ENCODE data around the gene IL1RAPL1.

IL1RAPL1 gene

GRCh38 chrX:28626515-28626914, 39.3 kb downstream of the IL1RAPL1 start:
- Histone ChIP-seq H3K4me3 (ENCODE audit: low read depth, low read length) (no peak overlapping the region), H3K9ac (ENCODE audit: low read depth, low read length) (no peak overlapping the region), H3K4me1 (ENCODE audit: control insufficient read depth, insufficient read depth, low read length) (peaks cover 25% of the 10 kb centered on the region), H3K36me3 (ENCODE audit: control insufficient read depth, insufficient read depth, low read length) (no peaks in the 10 kb centered on the region), H3K27ac (ENCODE audit: low read depth, low read length) (no peak overlapping the region), H3K27me3 (ENCODE audit: control insufficient read depth, insufficient read depth, low read length) (peaks cover 83% of the 10 kb centered on the region), H3K9me3 (ENCODE audit: control insufficient read depth, insufficient read depth, low read length) (no peaks in the 10 kb centered on the region)

GRCh38 chrX:28628120-28628519, 40.9 kb downstream of the IL1RAPL1 start:
- H3K9me3 ChIP-seq (ENCODE audit: control insufficient read depth, insufficient read depth, low read length), result no peaks in the 10 kb centered on the region
- H3K27ac ChIP-seq (ENCODE audit: low read depth, low read length), result no peak overlapping the region
- H3K9ac ChIP-seq (ENCODE audit: low read depth, low read length), result no peak overlapping the region
- peaks cover 67% of the 10 kb centered on the region for H3K27me3 ChIP-seq (ENCODE audit: control insufficient read depth, insufficient read depth, low read length)
- H3K36me3 ChIP-seq (ENCODE audit: control insufficient read depth, insufficient read depth, low read length), result no peaks in the 10 kb centered on the region
- peaks cover 25% of the 10 kb centered on the region for H3K4me1 ChIP-seq (ENCODE audit: control insufficient read depth, insufficient read depth, low read length)
- no peak overlapping the region for H3K4me3 ChIP-seq (ENCODE audit: low read depth, low read length)

- Histone ChIP-seq H3K9ac (ENCODE audit: low read depth, low read length) (no peak overlapping the region), H3K9me3 (ENCODE audit: control insufficient read depth, insufficient read depth, low read length) (no peaks in the 10 kb centered on the region), H3K4me1 (ENCODE audit: control insufficient read depth, insufficient read depth, low read length) (peaks cover 44% of the 10 kb centered on the region), H3K27ac (ENCODE audit: low read depth, low read length) (no peak overlapping the region), H3K4me3 (ENCODE audit: low read depth, low read length) (no peak overlapping the region), H3K27me3 (ENCODE audit: control insufficient read depth, insufficient read depth, low read length) (peaks cover 4% of the 10 kb centered on the region; the same call in 1 of the 2 replicates), H3K36me3 (ENCODE audit: control insufficient read depth, insufficient read depth, low read length) (no peaks in the 10 kb centered on the region)
Observed at GRCh38 chrX:28638775-28639174, 51.5 kb downstream of the IL1RAPL1 start.

- Histone ChIP-seq H3K27me3 (ENCODE audit: control insufficient read depth, insufficient read depth, low read length) (peaks cover 4% of the 10 kb centered on the region; the same call in 1 of the 2 replicates), H3K9me3 (ENCODE audit: control insufficient read depth, insufficient read depth, low read length) (no peaks in the 10 kb centered on the region), H3K9ac (ENCODE audit: low read depth, low read length) (peak overlapping the region; percentile 26; the same call in 1 of the 2 replicates), H3K27ac (ENCODE audit: low read depth, low read length) (peak overlapping the region; percentile 16), H3K4me3 (ENCODE audit: low read depth, low read length) (no peak overlapping the region), H3K36me3 (ENCODE audit: control insufficient read depth, insufficient read depth, low read length) (no peaks in the 10 kb centered on the region), H3K4me1 (ENCODE audit: control insufficient read depth, insufficient read depth, low read length) (peaks cover 49% of the 10 kb centered on the region)
Observed at GRCh38 chrX:28639451-28639850, 52.2 kb downstream of the IL1RAPL1 start.

- H3K36me3 ChIP-seq (ENCODE audit: control insufficient read depth, insufficient read depth, low read length), result no peaks in the 10 kb centered on the region
- no peak overlapping the region for H3K27ac ChIP-seq (ENCODE audit: low read depth, low read length)
- no peak overlapping the region for H3K9ac ChIP-seq (ENCODE audit: low read depth, low read length)
- H3K9me3 ChIP-seq (ENCODE audit: control insufficient read depth, insufficient read depth, low read length), result no peaks in the 10 kb centered on the region
- peaks cover 3% of the 10 kb centered on the region; the same call in 1 of the 2 replicates for H3K27me3 ChIP-seq (ENCODE audit: control insufficient read depth, insufficient read depth, low read length)
- H3K4me3 ChIP-seq (ENCODE audit: low read depth, low read length), result no peak overlapping the region
- peaks cover 6% of the 10 kb centered on the region for H3K4me1 ChIP-seq (ENCODE audit: control insufficient read depth, insufficient read depth, low read length)
Observed at GRCh38 chrX:28649541-28649940, 62.3 kb downstream of the IL1RAPL1 start.

- no peaks in the 10 kb centered on the region for H3K9me3 ChIP-seq (ENCODE audit: control insufficient read depth, insufficient read depth, low read length)
- H3K4me3 ChIP-seq (ENCODE audit: low read depth, low read length), result no peak overlapping the region
- peaks cover 3% of the 10 kb centered on the region; the same call in 1 of the 2 replicates for H3K27me3 ChIP-seq (ENCODE audit: control insufficient read depth, insufficient read depth, low read length)
- no peak overlapping the region for H3K9ac ChIP-seq (ENCODE audit: low read depth, low read length)
- H3K4me1 ChIP-seq (ENCODE audit: control insufficient read depth, insufficient read depth, low read length), result peaks cover 6% of the 10 kb centered on the region; the same call in 1 of the 2 replicates
- H3K36me3 ChIP-seq (ENCODE audit: control insufficient read depth, insufficient read depth, low read length), result no peaks in the 10 kb centered on the region
- no peak overlapping the region for H3K27ac ChIP-seq (ENCODE audit: low read depth, low read length)
Observed at GRCh38 chrX:28651186-28651585, 63.9 kb downstream of the IL1RAPL1 start.

- Histone ChIP-seq H3K4me3 (ENCODE audit: low read depth, low read length) (no peak overlapping the region), H3K9ac (ENCODE audit: low read depth, low read length) (no peak overlapping the region), H3K9me3 (ENCODE audit: control insufficient read depth, insufficient read depth, low read length) (no peaks in the 10 kb centered on the region), H3K36me3 (ENCODE audit: control insufficient read depth, insufficient read depth, low read length) (no peaks in the 10 kb centered on the region), H3K4me1 (ENCODE audit: control insufficient read depth, insufficient read depth, low read length) (no peaks in the 10 kb centered on the region), H3K27me3 (ENCODE audit: control insufficient read depth, insufficient read depth, low read length) (peaks cover 14% of the 10 kb centered on the region), H3K27ac (ENCODE audit: low read depth, low read length) (no peak overlapping the region)
Observed at GRCh38 chrX:28659269-28659668, 72.0 kb downstream of the IL1RAPL1 start.

- Histone ChIP-seq H3K4me1 (ENCODE audit: control insufficient read depth, insufficient read depth, low read length) (0 out of 2 replicates have a peak, but pooled peaks cover under 1% of the 10 kb centered on the region), H3K9me3 (ENCODE audit: control insufficient read depth, insufficient read depth, low read length) (no peaks in the 10 kb centered on the region), H3K4me3 (ENCODE audit: low read depth, low read length) (no peak overlapping the region), H3K9ac (ENCODE audit: low read depth, low read length) (no peak overlapping the region), H3K27me3 (ENCODE audit: control insufficient read depth, insufficient read depth, low read length) (peaks cover 4% of the 10 kb centered on the region), H3K36me3 (ENCODE audit: control insufficient read depth, insufficient read depth, low read length) (no peaks in the 10 kb centered on the region), H3K27ac (ENCODE audit: low read depth, low read length) (no peak overlapping the region)
Observed at GRCh38 chrX:28665778-28666177, 78.5 kb downstream of the IL1RAPL1 start.

- H3K9ac ChIP-seq (ENCODE audit: low read depth, low read length), result no peak overlapping the region
- peaks cover 9% of the 10 kb centered on the region for H3K4me1 ChIP-seq (ENCODE audit: control insufficient read depth, insufficient read depth, low read length)
- no peaks in the 10 kb centered on the region for H3K36me3 ChIP-seq (ENCODE audit: control insufficient read depth, insufficient read depth, low read length)
- no peaks in the 10 kb centered on the region for H3K9me3 ChIP-seq (ENCODE audit: control insufficient read depth, insufficient read depth, low read length)
- H3K27ac ChIP-seq (ENCODE audit: low read depth, low read length), result no peak overlapping the region
- H3K4me3 ChIP-seq (ENCODE audit: low read depth, low read length), result no peak overlapping the region
- H3K27me3 ChIP-seq (ENCODE audit: control insufficient read depth, insufficient read depth, low read length), result no peaks in the 10 kb centered on the region; the same call in none of the 2 replicates
Observed at GRCh38 chrX:28668303-28668702, 81.1 kb downstream of the IL1RAPL1 start.

GRCh38 chrX:28668957-28669356, 81.7 kb downstream of the IL1RAPL1 start:
- no peaks in the 10 kb centered on the region for H3K36me3 ChIP-seq (ENCODE audit: control insufficient read depth, insufficient read depth, low read length)
- no peak overlapping the region for H3K27ac ChIP-seq (ENCODE audit: low read depth, low read length)
- no peak overlapping the region for H3K4me3 ChIP-seq (ENCODE audit: low read depth, low read length)
- H3K27me3 ChIP-seq (ENCODE audit: control insufficient read depth, insufficient read depth, low read length), result no peaks in the 10 kb centered on the region; the same call in none of the 2 replicates
- peaks cover 9% of the 10 kb centered on the region for H3K4me1 ChIP-seq (ENCODE audit: control insufficient read depth, insufficient read depth, low read length)
- no peak overlapping the region for H3K9ac ChIP-seq (ENCODE audit: low read depth, low read length)
- H3K9me3 ChIP-seq (ENCODE audit: control insufficient read depth, insufficient read depth, low read length), result no peaks in the 10 kb centered on the region

- Histone ChIP-seq H3K9ac (ENCODE audit: low read depth, low read length) (no peak overlapping the region), H3K4me1 (ENCODE audit: control insufficient read depth, insufficient read depth, low read length) (peaks cover 9% of the 10 kb centered on the region), H3K4me3 (ENCODE audit: low read depth, low read length) (no peak overlapping the region), H3K9me3 (ENCODE audit: control insufficient read depth, insufficient read depth, low read length) (no peaks in the 10 kb centered on the region), H3K27me3 (ENCODE audit: control insufficient read depth, insufficient read depth, low read length) (no peaks in the 10 kb centered on the region; the same call in none of the 2 replicates), H3K27ac (ENCODE audit: low read depth, low read length) (no peak overlapping the region), H3K36me3 (ENCODE audit: control insufficient read depth, insufficient read depth, low read length) (no peaks in the 10 kb centered on the region)
Observed at GRCh38 chrX:28670074-28670473, 82.8 kb downstream of the IL1RAPL1 start.
